Muscle layer of colon (tissue), 2 donors: ENCODE results near the gene FAM124A.
A peak's percentile ranks its signal among the peaks of the same experiment; 100 is the strongest.

Experiments used
- H3K27ac ChIP-seq: one replicate; pipeline ENCODE4 v1.7.0; 2013; ENCODE audit warnings: low read depth, mild to moderate bottlenecking, low read length, moderate library complexity
- H3K27me3 ChIP-seq, 2 donors: one replicate each; pipeline ENCODE4 v1.7.0; 2013; ENCODE audit warnings: low read length in 2 of 2, mild to moderate bottlenecking in 2 of 2; ENCODE audit not compliant: insufficient read depth in 2 of 2, control insufficient read depth in 1 of 2
- H3K36me3 ChIP-seq: one replicate; pipeline ENCODE4 v1.7.0; 2013; ENCODE audit warnings: mild to moderate bottlenecking, low read length; ENCODE audit not compliant: insufficient read depth
- H3K4me1 ChIP-seq: one replicate; pipeline ENCODE4 v1.7.0; 2013; ENCODE audit warnings: mild to moderate bottlenecking, low read length; ENCODE audit not compliant: insufficient read depth
- H3K4me3 ChIP-seq, 2 donors: one replicate each; pipeline ENCODE4 v1.7.0; 2013; ENCODE audit warnings: low read length in 2 of 2, low read depth in 1 of 2, mild to moderate bottlenecking in 1 of 2, moderate library complexity in 1 of 2
- H3K9ac ChIP-seq: one replicate; pipeline ENCODE4 v1.7.0; 2013; ENCODE audit warnings: low read length
- H3K9me3 ChIP-seq: one replicate; pipeline ENCODE4 v1.7.0; 2013; ENCODE audit warnings: mild to moderate bottlenecking, low read length
- donor health status: abdominal sarcoma.
- donor health status: Adenocarcinoma of cecum.

FAM124A gene

GRCh38 chr13:51244637-51245405 is 22.6 kb downstream of the FAM124A start:
- Histone ChIP-seq H3K9me3 (no peaks in the 10 kb centered on the region), H3K27ac (peak overlapping the region; percentile 48), H3K27me3 (no peaks in the 10 kb centered on the region), H3K4me3 (no peak overlapping the region), H3K9ac (no peak overlapping the region), H3K36me3 (no peaks in the 10 kb centered on the region), H3K4me1 (peaks cover 76% of the 10 kb centered on the region)

- H3K27me3 ChIP-seq = no peaks in the 10 kb centered on the region
- H3K9ac ChIP-seq = no peak overlapping the region
- no peak overlapping the region for H3K4me3 ChIP-seq
- no peaks in the 10 kb centered on the region for H3K9me3 ChIP-seq
- peak overlapping the region; percentile 71 for H3K27ac ChIP-seq
- H3K4me1 ChIP-seq = peaks cover 73% of the 10 kb centered on the region
- H3K36me3 ChIP-seq = no peaks in the 10 kb centered on the region
Measured at GRCh38 chr13:51245583-51245982, 23.4 kb downstream of the FAM124A start.

GRCh38 chr13:51246025-51246417 is 23.8 kb downstream of the FAM124A start:
- no peaks in the 10 kb centered on the region for H3K36me3 ChIP-seq
- H3K4me3 ChIP-seq = no peak overlapping the region
- peaks cover 73% of the 10 kb centered on the region for H3K4me1 ChIP-seq
- H3K27me3 ChIP-seq = no peaks in the 10 kb centered on the region
- no peak overlapping the region for H3K9ac ChIP-seq
- H3K27ac ChIP-seq = peak overlapping the region; percentile 71
- H3K9me3 ChIP-seq = no peaks in the 10 kb centered on the region

- Histone ChIP-seq H3K9me3 (no peaks in the 10 kb centered on the region), H3K9ac (no peak overlapping the region), H3K4me3 (no peak overlapping the region), H3K27me3 (no peaks in the 10 kb centered on the region), H3K27ac (peak overlapping the region; percentile 71), H3K4me1 (peaks cover 71% of the 10 kb centered on the region), H3K36me3 (peaks cover 1% of the 10 kb centered on the region)
Measured at GRCh38 chr13:51246418-51247277, 24.4 kb downstream of the FAM124A start.

- Histone ChIP-seq H3K27ac (peak overlapping the region; percentile 3), H3K9ac (no peak overlapping the region), H3K4me3 (no peak overlapping the region), H3K9me3 (no peaks in the 10 kb centered on the region), H3K4me1 (peaks cover 64% of the 10 kb centered on the region), H3K27me3 (no peaks in the 10 kb centered on the region), H3K36me3 (peaks cover 10% of the 10 kb centered on the region)
Measured at GRCh38 chr13:51249255-51249654, 27.1 kb downstream of the FAM124A start.

GRCh38 chr13:51249770-51250741 is 27.9 kb downstream of the FAM124A start:
- peaks cover 61% of the 10 kb centered on the region for H3K4me1 ChIP-seq
- H3K9ac ChIP-seq = no peak overlapping the region
- no peaks in the 10 kb centered on the region for H3K9me3 ChIP-seq
- no peaks in the 10 kb centered on the region for H3K27me3 ChIP-seq
- no peak overlapping the region for H3K27ac ChIP-seq
- H3K36me3 ChIP-seq = peaks cover 10% of the 10 kb centered on the region
- H3K4me3 ChIP-seq = no peak overlapping the region

GRCh38 chr13:51251480-51251879 is 29.3 kb downstream of the FAM124A start:
- peaks cover 10% of the 10 kb centered on the region for H3K36me3 ChIP-seq
- H3K4me3 ChIP-seq = no peak overlapping the region
- peaks cover 47% of the 10 kb centered on the region for H3K4me1 ChIP-seq
- H3K9me3 ChIP-seq = no peaks in the 10 kb centered on the region
- H3K9ac ChIP-seq = no peak overlapping the region
- no peak overlapping the region for H3K27ac ChIP-seq
- no peaks in the 10 kb centered on the region for H3K27me3 ChIP-seq

- H3K9me3 ChIP-seq = no peaks in the 10 kb centered on the region
- H3K9ac ChIP-seq = no peak overlapping the region
- peaks cover 19% of the 10 kb centered on the region for H3K36me3 ChIP-seq
- H3K27me3 ChIP-seq = no peaks in the 10 kb centered on the region
- no peak overlapping the region for H3K27ac ChIP-seq
- no peak overlapping the region for H3K4me3 ChIP-seq
- H3K4me1 ChIP-seq = peaks cover 32% of the 10 kb centered on the region
Measured at GRCh38 chr13:51252954-51253532, 30.8 kb downstream of the FAM124A start.

GRCh38 chr13:51255556-51255955 is 33.4 kb downstream of the FAM124A start:
- H3K4me3 ChIP-seq = no peak overlapping the region
- H3K36me3 ChIP-seq = peaks cover 19% of the 10 kb centered on the region
- H3K27ac ChIP-seq = no peak overlapping the region
- H3K27me3 ChIP-seq = no peaks in the 10 kb centered on the region
- H3K9ac ChIP-seq = no peak overlapping the region
- no peaks in the 10 kb centered on the region for H3K9me3 ChIP-seq
- H3K4me1 ChIP-seq = peaks cover 26% of the 10 kb centered on the region

- no peak overlapping the region for H3K27ac ChIP-seq
- peaks cover 31% of the 10 kb centered on the region for H3K4me1 ChIP-seq
- H3K9me3 ChIP-seq = no peaks in the 10 kb centered on the region
- no peak overlapping the region for H3K9ac ChIP-seq
- H3K27me3 ChIP-seq = no peaks in the 10 kb centered on the region
- no peak overlapping the region for H3K4me3 ChIP-seq
- H3K36me3 ChIP-seq = peaks cover 12% of the 10 kb centered on the region
Measured at GRCh38 chr13:51257187-51257586, 35.0 kb downstream of the FAM124A start.
